Stimulated activated effector memory CD8-positive, alpha-beta T cell treated with anti-CD3 and anti-CD28 coated beads, Interleukin-12 subunit alpha, Interleukin-12 subunit beta, amount 100 ng/mL, for 72 hours (primary cell): ENCODE data around the gene STARD5.
"Not testable (repeated sequence)": the region's sequence is repeated elsewhere in the genome, so short reads cannot be mapped to it uniquely, and the experiment has no call there.

Experiments
- ATAC-seq: fragments of 150-1000 bp; cut with Tn5 transposase; 2 replicates; pipeline ENCODE4 v1.10.0; 2021
- DNase-seq, 2 donors: peaks; one replicate each; pipeline ENCODE4 v3.0.0; 2021 to 2022; ENCODE audit warnings: low spot score in 2 of 2
- H3K27ac Mint-ChIP-seq: one replicate; pipeline ENCODE4 v1.8.0; 2022; ENCODE audit warnings: mild to moderate bottlenecking, mixed read lengths
- H3K36me3 Mint-ChIP-seq: one replicate; pipeline ENCODE4 v1.8.0; 2022; ENCODE audit warnings: mild to moderate bottlenecking, mixed read lengths
- H3K4me1 Mint-ChIP-seq: one replicate; pipeline ENCODE4 v1.8.0; 2022; ENCODE audit warnings: mixed read lengths
- H3K4me3 Mint-ChIP-seq: one replicate; pipeline ENCODE4 v1.8.0; 2022; ENCODE audit warnings: mild to moderate bottlenecking, mixed read lengths
- H3K9me3 Mint-ChIP-seq: one replicate; pipeline ENCODE4 v1.8.0; 2022; ENCODE audit warnings: mixed read lengths

STARD5 gene

GRCh38 chr15:81323944-81324881 lies at the start of gene STARD5:
Gene STARD5 (minus strand): TSS chr15:81324141. CDS start chr15:81324099, 42 bp downstream.
- Mint-ChIP-seq H3K9me3 (no peaks in the 10 kb centered on the region), H3K27ac (peak within 1 kb of the TSS; percentile 87), H3K4me1 (peaks cover 23% of the 10 kb centered on the region), H3K4me3 (peak within 1 kb of the TSS; percentile 98), H3K36me3 (peaks cover 20% of the 10 kb centered on the region)
- peak; percentile 100 for ATAC-seq
- peak; percentile 89 to 96 for DNase-seq

DNA sequence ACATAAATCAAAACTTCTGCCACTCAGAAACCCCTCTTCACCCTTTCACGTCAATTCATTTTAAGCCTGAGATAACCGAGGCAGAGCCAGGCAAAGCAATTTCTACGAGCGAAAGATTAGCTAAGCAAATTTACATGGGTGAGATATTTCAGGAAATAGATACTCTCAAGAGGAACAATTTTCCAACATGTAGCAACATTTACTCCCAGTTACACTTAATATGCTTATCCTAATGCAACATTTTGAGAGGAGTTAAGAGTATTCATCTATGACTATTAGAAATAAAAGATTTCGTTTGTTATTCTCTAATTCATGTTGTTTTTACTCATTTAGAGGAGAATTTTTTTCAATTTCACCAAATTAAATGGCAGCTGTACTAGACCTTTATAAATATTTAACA lies 49.2 kb upstream of the STARD5 start:
- Mint-ChIP-seq H3K4me3 (no peak overlapping the region), H3K36me3 (no peaks in the 10 kb centered on the region), H3K4me1 (no peaks in the 10 kb centered on the region), H3K9me3 (no peaks in the 10 kb centered on the region), H3K27ac (no peak overlapping the region)
- no peak for DNase-seq
- no peak for ATAC-seq

- Mint-ChIP-seq H3K27ac (no peak overlapping the region), H3K4me1 (no peaks in the 10 kb centered on the region), H3K4me3 (no peak overlapping the region), H3K9me3 (no peaks in the 10 kb centered on the region), H3K36me3 (no peaks in the 10 kb centered on the region)
- no peak for DNase-seq
- ATAC-seq = no peak
Observed at GRCh38 chr15:81372575-81372974, 48.6 kb upstream of the STARD5 start.

DNA sequence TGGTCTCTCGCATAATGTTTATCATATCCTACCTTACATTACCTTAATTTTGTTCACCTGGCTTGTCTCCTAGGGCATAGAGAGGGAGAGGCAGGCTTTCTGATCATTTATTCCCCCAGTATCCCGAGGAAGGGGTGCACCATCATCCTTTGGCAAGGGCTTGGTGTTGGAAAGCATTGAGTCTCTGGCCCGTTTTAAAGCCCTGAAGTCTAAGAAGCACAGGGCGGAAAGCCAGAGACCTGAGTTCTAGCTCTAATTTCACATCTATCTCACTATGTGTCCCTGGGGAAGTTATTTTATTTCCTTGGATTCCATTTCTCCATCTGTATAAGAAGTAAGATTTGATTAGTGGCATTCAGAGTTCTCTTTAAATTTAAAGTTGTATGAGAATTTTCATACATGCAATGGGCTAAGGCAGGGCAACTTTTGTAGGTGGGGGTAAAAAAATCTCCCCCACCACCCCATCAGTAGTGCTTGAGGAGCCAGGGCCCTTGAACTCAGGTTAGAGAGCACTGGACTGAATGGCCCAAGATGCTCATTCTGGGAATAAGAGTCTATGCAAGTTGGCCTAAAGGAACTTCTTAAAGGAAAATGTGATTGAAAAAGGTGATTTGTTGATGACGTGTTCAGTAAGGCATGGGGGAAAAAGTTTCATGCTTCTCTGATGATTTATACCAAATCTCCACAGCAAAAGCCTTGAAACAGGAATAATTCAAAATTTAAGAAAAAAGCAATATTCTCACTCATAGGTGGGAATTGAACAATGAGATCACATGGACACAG lies 40.0 kb upstream of the STARD5 start:
- Mint-ChIP-seq H3K27ac (no peak overlapping the region), H3K9me3 (no peaks in the 10 kb centered on the region), H3K4me1 (no peaks in the 10 kb centered on the region), H3K36me3 (no peaks in the 10 kb centered on the region), H3K4me3 (no peak overlapping the region)
- no peak for DNase-seq
- ATAC-seq = no peak

DNA sequence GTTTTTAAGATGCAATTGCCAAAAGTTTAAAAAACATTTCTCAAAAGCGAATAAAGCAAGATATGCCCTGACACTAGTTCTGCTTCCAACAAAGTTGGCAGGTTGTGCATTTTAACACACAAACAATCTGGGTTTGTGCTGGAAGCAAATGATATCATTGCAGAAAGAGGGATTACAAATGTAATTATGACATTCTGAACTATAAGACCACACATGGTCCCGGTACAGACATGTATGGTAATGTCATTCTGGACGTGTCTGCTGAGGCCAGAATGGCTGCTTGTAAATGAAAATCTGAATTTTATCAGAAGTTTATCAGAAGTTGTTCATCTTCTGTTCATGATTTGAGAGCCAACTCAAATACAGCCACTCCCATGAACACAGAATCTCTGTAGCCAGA lies 39.3 kb upstream of the STARD5 start:
- Mint-ChIP-seq H3K36me3 (no peaks in the 10 kb centered on the region), H3K4me3 (no peak overlapping the region), H3K4me1 (no peaks in the 10 kb centered on the region), H3K9me3 (no peaks in the 10 kb centered on the region), H3K27ac (no peak overlapping the region)
- ATAC-seq (no peak), DNase-seq (no peak)

DNA sequence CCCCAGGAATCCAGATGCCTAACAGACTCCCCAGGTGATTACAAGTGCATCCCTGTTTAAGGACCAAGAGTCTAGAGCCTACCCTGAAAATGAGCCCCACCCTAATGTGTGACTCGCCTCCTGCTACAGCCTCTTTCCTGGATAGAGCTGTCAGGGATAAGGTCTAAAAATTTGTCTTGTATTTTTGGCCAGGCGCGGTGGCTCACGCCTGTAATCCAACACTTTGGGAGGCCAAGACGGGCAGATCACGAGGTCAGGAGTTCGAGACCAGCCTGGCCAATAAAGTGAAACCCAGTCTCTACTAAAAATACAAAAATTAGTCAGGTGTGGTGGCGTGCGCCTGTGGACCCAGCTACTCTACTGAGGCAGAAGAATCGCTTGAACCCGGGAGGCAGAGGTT lies 38.8 kb upstream of the STARD5 start:
- no peak overlapping the region for H3K4me3 Mint-ChIP-seq
- H3K4me1 Mint-ChIP-seq = no peaks in the 10 kb centered on the region
- DNase-seq (no peak), ATAC-seq (no peak)
- H3K9me3 Mint-ChIP-seq = no peaks in the 10 kb centered on the region
- H3K27ac Mint-ChIP-seq = no peak overlapping the region
- H3K36me3 Mint-ChIP-seq = no peaks in the 10 kb centered on the region

DNA sequence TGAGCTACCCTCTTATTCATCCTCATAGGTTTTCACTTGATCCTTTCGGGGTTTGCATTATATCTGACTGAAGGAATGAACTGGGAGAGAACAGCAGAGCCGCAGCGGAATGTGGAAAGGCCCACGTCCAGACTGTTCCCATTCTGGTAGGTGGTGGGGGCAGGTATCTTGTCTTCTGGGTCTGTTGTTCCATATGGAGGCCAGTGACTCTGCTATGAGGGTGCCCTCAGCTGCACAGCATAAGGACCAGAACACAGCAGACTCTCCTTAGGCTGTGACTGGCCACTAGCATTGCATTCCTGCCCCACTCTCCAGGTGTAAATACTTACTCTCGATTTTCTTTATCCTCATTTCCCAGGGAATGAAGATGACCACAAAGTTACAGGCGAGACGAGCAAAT lies 38.0 kb upstream of the STARD5 start:
- DNase-seq (no peak), ATAC-seq (no peak)
- H3K36me3 Mint-ChIP-seq = no peaks in the 10 kb centered on the region
- H3K27ac Mint-ChIP-seq = no peak overlapping the region
- H3K9me3 Mint-ChIP-seq = no peaks in the 10 kb centered on the region
- H3K4me1 Mint-ChIP-seq = no peaks in the 10 kb centered on the region
- no peak overlapping the region for H3K4me3 Mint-ChIP-seq

DNA sequence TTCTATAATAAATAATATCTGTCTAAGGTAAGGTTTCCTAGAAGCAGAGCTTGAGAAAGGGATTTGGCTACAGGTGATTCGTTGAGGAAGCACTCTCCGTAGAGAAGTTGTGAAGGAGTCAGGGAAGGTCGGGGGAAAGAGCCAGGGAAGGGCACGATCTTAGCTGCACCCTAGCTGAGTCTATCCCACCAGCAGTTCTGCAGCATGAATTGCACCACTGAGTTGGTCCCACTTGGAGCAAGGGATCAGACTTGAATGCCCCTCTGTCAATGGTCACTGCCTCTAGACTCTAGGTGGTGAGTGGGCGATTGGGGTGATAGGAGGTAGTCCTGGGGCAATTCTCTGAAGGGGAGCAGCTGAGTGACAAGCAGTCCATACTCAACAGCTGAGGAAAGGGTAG lies 36.5 kb upstream of the STARD5 start:
- no peaks in the 10 kb centered on the region for H3K36me3 Mint-ChIP-seq
- no peaks in the 10 kb centered on the region for H3K4me1 Mint-ChIP-seq
- DNase-seq = no peak
- H3K9me3 Mint-ChIP-seq = no peaks in the 10 kb centered on the region
- ATAC-seq = no peak
- H3K27ac Mint-ChIP-seq = no peak overlapping the region
- H3K4me3 Mint-ChIP-seq = no peak overlapping the region

DNA sequence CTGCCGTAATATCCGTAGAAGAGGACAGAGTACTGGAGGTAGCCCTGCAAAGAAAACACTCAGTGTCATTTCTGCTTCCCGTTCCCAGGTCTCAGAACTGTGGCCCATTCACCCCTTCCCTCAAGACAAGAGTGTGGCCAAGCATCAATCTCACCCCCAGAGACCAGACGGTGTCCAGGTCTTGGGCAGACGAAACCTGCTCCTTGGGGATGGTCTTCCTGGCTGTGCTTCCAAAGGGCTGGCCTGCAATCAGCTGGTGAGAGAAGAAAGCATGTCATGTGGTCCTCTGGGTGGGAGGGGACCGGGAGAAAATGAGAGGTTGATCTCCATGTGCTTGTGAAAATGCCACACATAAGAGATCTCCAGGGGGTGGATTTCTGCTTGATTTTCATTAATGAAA lies 34.3 kb upstream of the STARD5 start:
- Mint-ChIP-seq H3K36me3 (no peaks in the 10 kb centered on the region), H3K9me3 (no peaks in the 10 kb centered on the region), H3K4me3 (no peak overlapping the region), H3K27ac (no peak overlapping the region), H3K4me1 (no peaks in the 10 kb centered on the region)
- DNase-seq = no peak
- no peak for ATAC-seq

GRCh38 chr15:81357180-81357686 lies 33.3 kb upstream of the STARD5 start:
- Mint-ChIP-seq H3K9me3 (no peaks in the 10 kb centered on the region), H3K36me3 (no peaks in the 10 kb centered on the region), H3K27ac (no peak overlapping the region), H3K4me1 (no peaks in the 10 kb centered on the region), H3K4me3 (no peak overlapping the region)
- ATAC-seq = no peak
- DNase-seq = no peak

GRCh38 chr15:81356252-81356651 lies 32.3 kb upstream of the STARD5 start:
- no peak overlapping the region for H3K4me3 Mint-ChIP-seq
- no peak for DNase-seq
- H3K4me1 Mint-ChIP-seq = no peaks in the 10 kb centered on the region
- no peaks in the 10 kb centered on the region for H3K9me3 Mint-ChIP-seq
- H3K36me3 Mint-ChIP-seq = no peaks in the 10 kb centered on the region
- no peak overlapping the region for H3K27ac Mint-ChIP-seq
- ATAC-seq = no peak

- no peak overlapping the region for H3K4me3 Mint-ChIP-seq
- no peak for ATAC-seq
- H3K9me3 Mint-ChIP-seq = no peaks in the 10 kb centered on the region
- H3K4me1 Mint-ChIP-seq = no peaks in the 10 kb centered on the region
- H3K36me3 Mint-ChIP-seq = no peaks in the 10 kb centered on the region
- H3K27ac Mint-ChIP-seq = no peak overlapping the region
- DNase-seq = no peak
Observed at GRCh38 chr15:81351651-81352050, 27.7 kb upstream of the STARD5 start.

- no peaks in the 10 kb centered on the region for H3K36me3 Mint-ChIP-seq
- no peak overlapping the region for H3K4me3 Mint-ChIP-seq
- no peaks in the 10 kb centered on the region for H3K9me3 Mint-ChIP-seq
- no peak overlapping the region for H3K27ac Mint-ChIP-seq
- DNase-seq (no peak), ATAC-seq (no peak)
- H3K4me1 Mint-ChIP-seq = no peaks in the 10 kb centered on the region
Observed at GRCh38 chr15:81349271-81349670, 25.3 kb upstream of the STARD5 start.

DNA sequence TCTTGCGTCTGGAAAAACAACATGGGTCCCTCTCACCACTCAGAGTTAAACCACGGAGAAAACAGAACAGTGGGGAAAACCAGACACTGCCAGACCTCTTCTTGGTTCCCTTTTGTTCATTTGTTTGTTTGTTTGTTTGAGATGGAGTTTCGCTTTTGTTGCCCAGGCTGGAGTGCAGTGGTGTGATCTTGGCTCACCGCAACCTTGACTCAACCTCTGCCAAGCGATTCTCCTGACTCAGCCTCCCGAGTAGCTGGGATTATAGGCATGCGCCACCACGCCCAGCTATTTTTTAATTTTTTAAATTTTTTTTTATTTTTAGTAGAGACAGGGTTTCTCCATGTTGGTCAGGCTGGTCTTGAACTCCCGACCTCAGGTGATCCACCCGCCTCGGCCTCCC lies 24.8 kb upstream of the STARD5 start:
- not testable (repeated sequence) for ATAC-seq, H3K36me3 Mint-ChIP-seq, H3K9me3 Mint-ChIP-seq, H3K4me3 Mint-ChIP-seq, DNase-seq, H3K27ac Mint-ChIP-seq, H3K4me1 Mint-ChIP-seq

DNA sequence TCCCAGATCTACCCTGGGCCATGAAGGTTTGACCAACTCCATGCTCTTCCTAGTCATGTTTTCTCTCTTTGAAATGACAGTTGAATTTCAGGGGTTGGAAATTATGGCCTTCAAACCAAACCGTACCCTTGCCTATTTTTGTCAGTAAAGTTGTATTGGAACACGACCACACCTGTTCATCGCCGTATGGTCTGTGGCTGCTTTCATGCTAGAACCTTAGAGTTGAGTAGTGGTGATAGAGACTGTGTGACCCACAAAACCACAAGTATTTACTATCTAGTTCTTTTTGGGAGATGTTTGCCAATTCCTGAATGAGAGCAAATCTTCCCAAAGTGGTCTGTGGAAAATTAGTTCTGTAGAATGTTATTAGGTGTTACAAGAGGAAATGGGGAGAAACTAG lies 24.0 kb upstream of the STARD5 start:
- DNase-seq (no peak), ATAC-seq (no peak)
- H3K9me3 Mint-ChIP-seq = no peaks in the 10 kb centered on the region
- H3K4me1 Mint-ChIP-seq = no peaks in the 10 kb centered on the region
- no peak overlapping the region for H3K4me3 Mint-ChIP-seq
- no peaks in the 10 kb centered on the region for H3K36me3 Mint-ChIP-seq
- no peak overlapping the region for H3K27ac Mint-ChIP-seq

DNA sequence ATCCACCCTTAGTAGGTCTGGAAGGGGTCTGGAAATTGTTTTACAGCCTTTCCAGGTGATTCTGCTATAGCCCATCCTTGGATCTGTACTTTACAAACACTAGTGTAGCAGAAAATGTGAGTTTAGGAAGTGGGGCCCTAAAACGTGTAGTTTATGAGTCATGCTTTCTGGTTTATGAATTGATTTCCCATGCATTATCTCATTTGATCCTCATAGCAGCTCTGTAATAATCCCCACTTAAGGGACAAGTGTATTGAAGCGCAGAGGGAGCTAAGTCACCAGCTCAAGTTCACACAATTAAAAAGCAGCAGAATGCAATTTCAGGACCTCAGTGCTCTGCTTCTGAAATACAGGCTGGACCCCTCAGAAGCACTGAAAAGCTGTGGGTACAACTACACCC lies 22.7 kb upstream of the STARD5 start:
- H3K4me3 Mint-ChIP-seq = no peak overlapping the region
- DNase-seq (no peak), ATAC-seq (no peak)
- no peaks in the 10 kb centered on the region for H3K36me3 Mint-ChIP-seq
- no peaks in the 10 kb centered on the region for H3K9me3 Mint-ChIP-seq
- H3K27ac Mint-ChIP-seq = no peak overlapping the region
- no peaks in the 10 kb centered on the region for H3K4me1 Mint-ChIP-seq
